MM.1S (cell line): ENCODE results near the gene SDK1.

Experiments used
- DNase-seq: peaks from one replicate; pipeline ENCODE4 v3.0.0-alpha.2; 2015
- H2AFZ ChIP-seq: fragments of 300-600 bp; sonication (generic); 2 replicates; pipeline ENCODE4 v1.6.0; 2016; ENCODE audit warnings: antibody characterized with exemption, low read length
- H3F3A ChIP-seq: fragments of 300-600 bp; sonication (generic); 2 replicates; pipeline ENCODE4 v1.6.1; 2016; ENCODE audit warnings: mild to moderate bottlenecking, antibody characterized with exemption, low read length, moderate library complexity, mixed read lengths; ENCODE audit not compliant: insufficient read depth
- H3K27ac ChIP-seq: fragments of 300-600 bp; sonication (generic); 2 replicates; pipeline ENCODE4 v1.5.1; 2016; ENCODE audit warnings: mild to moderate bottlenecking, low read length
- H3K27me3 ChIP-seq: fragments of 300-600 bp; sonication (generic); replicated peaks from 2 replicates; pipeline ENCODE4 v1.6.0; 2016; ENCODE audit warnings: low read length; ENCODE audit not compliant: insufficient read depth
- H3K36me3 ChIP-seq: fragments of 300-600 bp; sonication (generic); replicated peaks from 2 replicates; pipeline ENCODE4 v1.6.1; 2016; ENCODE audit warnings: mild to moderate bottlenecking, low read length, mixed read lengths; ENCODE audit not compliant: insufficient read depth
- H3K4me1 ChIP-seq: fragments of 300-600 bp; sonication (generic); 2 replicates; pipeline ENCODE4 v1.6.1; 2016; ENCODE audit warnings: low read length, mixed read lengths
- H3K4me2 ChIP-seq: fragments of 300-600 bp; sonication (generic); 2 replicates; pipeline ENCODE4 v1.6.0; 2016; ENCODE audit warnings: low read depth, low read length
- H3K4me3 ChIP-seq: fragments of 300-600 bp; sonication (generic); 2 replicates; pipeline ENCODE4 v1.5.1; 2016; ENCODE audit warnings: low read length, mixed read lengths
- H3K79me2 ChIP-seq: fragments of 300-600 bp; sonication (generic); 2 replicates; pipeline ENCODE4 v1.6.1; 2016; ENCODE audit warnings: mixed run types, low read length, mixed read lengths
- H3K9ac ChIP-seq: fragments of 300-600 bp; sonication (generic); 2 replicates; pipeline ENCODE4 v1.6.1; 2016; ENCODE audit warnings: low read length, mixed read lengths
- H3K9me2 ChIP-seq: fragments of 300-600 bp; sonication (generic); replicated peaks from 2 replicates; pipeline ENCODE4 v1.6.1; 2016; ENCODE audit warnings: mild to moderate bottlenecking, low read length, mixed read lengths; ENCODE audit not compliant: insufficient read depth
- H3K9me3 ChIP-seq: fragments of 300-600 bp; sonication (generic); replicated peaks from 2 replicates; pipeline ENCODE4 v1.6.1; 2016; ENCODE audit warnings: mild to moderate bottlenecking, low read length, mixed read lengths; ENCODE audit not compliant: insufficient read depth
- H4K20me1 ChIP-seq: fragments of 300-600 bp; sonication (generic); 2 replicates; pipeline ENCODE4 v1.6.1; 2016; ENCODE audit warnings: mild to moderate bottlenecking, low read length, moderate library complexity, mixed read lengths; ENCODE audit not compliant: insufficient read depth
- CTCF ChIP-seq: fragments of 300-600 bp; sonication (generic); IDR thresholded peaks from 2 replicates; pipeline ENCODE4 v1.5.1; 2016; ENCODE audit warnings: antibody characterized with exemption, low read length, mixed read lengths
- EZH2 ChIP-seq: fragments of 300-600 bp; sonication (generic); optimal IDR thresholded peaks from 2 replicates; pipeline ENCODE3; 2017; ENCODE audit warnings: low read depth, mild to moderate bottlenecking, antibody characterized with exemption, low read length, mixed read lengths
- EZH2phosphoT487 ChIP-seq: fragments of 300-600 bp; sonication (generic); IDR thresholded peaks from 2 replicates; pipeline ENCODE4 v1.6.1; 2018; ENCODE audit warnings: antibody characterized with exemption, low read length

Gene SDK1

DNA sequence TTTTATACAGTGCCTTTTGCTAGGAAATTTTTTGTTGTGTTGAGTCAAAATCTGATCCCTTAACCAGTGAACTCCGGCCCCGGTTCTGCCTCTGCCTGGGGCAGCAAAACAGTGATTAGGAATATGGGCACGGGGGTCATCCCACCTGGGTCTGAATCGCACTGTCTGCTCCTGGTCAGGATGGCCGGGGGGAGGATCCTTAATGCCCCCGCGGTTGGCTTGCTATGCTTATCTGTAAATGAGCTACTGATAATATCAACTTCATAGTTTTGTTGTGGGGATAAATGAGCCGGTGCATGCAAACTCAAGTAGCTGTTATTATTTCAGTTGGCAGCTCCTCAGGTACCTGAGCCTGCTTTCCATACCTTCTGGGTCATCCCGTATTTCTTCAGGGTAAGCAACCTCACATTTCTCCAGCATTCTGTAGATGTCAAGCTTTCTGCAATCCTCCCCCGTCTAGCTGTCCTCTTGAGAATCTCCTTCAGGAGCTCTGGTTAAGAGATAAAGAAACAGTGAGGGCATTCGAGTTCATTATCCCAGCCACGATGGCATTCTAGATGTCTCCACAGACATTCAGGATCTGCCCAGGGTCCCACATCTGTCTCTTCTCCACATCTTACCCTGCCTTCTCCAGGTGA is 592.2 kb downstream of the SDK1 start:
- DNase-seq, result no peak
- no peaks in the 10 kb centered on the region for H3K4me1 ChIP-seq
- H4K20me1 ChIP-seq, result no peaks in the 10 kb centered on the region
- TF ChIP-seq CTCF (no peak), EZH2phosphoT487 (no peak), EZH2 (no peak)
- H3F3A ChIP-seq, result no peaks in the 10 kb centered on the region
- no peak overlapping the region for H3K4me3 ChIP-seq
- no peak overlapping the region for H3K9ac ChIP-seq
- H2AFZ ChIP-seq, result no peak overlapping the region
- H3K27me3 ChIP-seq, result no peaks in the 10 kb centered on the region
- H3K9me2 ChIP-seq, result no peaks in the 10 kb centered on the region
- H3K9me3 ChIP-seq, result no peaks in the 10 kb centered on the region
- no peak overlapping the region for H3K27ac ChIP-seq
- no peaks in the 10 kb centered on the region for H3K36me3 ChIP-seq
- no peaks in the 10 kb centered on the region for H3K79me2 ChIP-seq
- no peak overlapping the region for H3K4me2 ChIP-seq

- H3F3A ChIP-seq, result no peaks in the 10 kb centered on the region
- H3K27ac ChIP-seq, result no peak overlapping the region
- H3K4me1 ChIP-seq, result no peaks in the 10 kb centered on the region
- H3K4me2 ChIP-seq, result no peak overlapping the region
- H3K9me2 ChIP-seq, result no peaks in the 10 kb centered on the region
- no peaks in the 10 kb centered on the region for H3K27me3 ChIP-seq
- TF ChIP-seq EZH2phosphoT487, result no peak
- no peak for TF ChIP-seq CTCF
- TF ChIP-seq EZH2, result no peak
- no peaks in the 10 kb centered on the region for H4K20me1 ChIP-seq
- H3K9ac ChIP-seq, result no peak overlapping the region
- no peaks in the 10 kb centered on the region for H3K79me2 ChIP-seq
- no peaks in the 10 kb centered on the region for H3K36me3 ChIP-seq
- no peaks in the 10 kb centered on the region for H3K9me3 ChIP-seq
- H3K4me3 ChIP-seq, result no peak overlapping the region
- no peak overlapping the region for H2AFZ ChIP-seq
- no peak for DNase-seq
Measured at GRCh38 chr7:3893789-3894153, 592.7 kb downstream of the SDK1 start.

- TF ChIP-seq CTCF, result no peak
- TF ChIP-seq EZH2, result no peak
- TF ChIP-seq EZH2phosphoT487, result no peak
- Histone ChIP-seq H3K9me2 (no peaks in the 10 kb centered on the region), H3K4me3 (no peak overlapping the region), H3K4me2 (no peak overlapping the region), H3K27ac (no peak overlapping the region), H3K79me2 (no peaks in the 10 kb centered on the region), H3K4me1 (no peaks in the 10 kb centered on the region), H4K20me1 (no peaks in the 10 kb centered on the region), H3K9ac (no peak overlapping the region), H3F3A (no peaks in the 10 kb centered on the region), H3K27me3 (no peaks in the 10 kb centered on the region), H3K36me3 (no peaks in the 10 kb centered on the region), H2AFZ (no peak overlapping the region), H3K9me3 (no peaks in the 10 kb centered on the region)
- no peak for DNase-seq
Measured at GRCh38 chr7:3895341-3896116, 594.5 kb downstream of the SDK1 start.
